GM06990 (cell line): ENCODE data around the gene FAT1.

Experiments used
- DNase-seq: peaks from one replicate; pipeline ENCODE4 v3.0.0-alpha.2; 2011; ENCODE audit not compliant: insufficient read length; ENCODE audit errors: extremely low read depth
- H3K27me3 ChIP-seq: replicated peaks from 2 replicates; pipeline ENCODE4 v1.6.0; 2011; ENCODE audit warnings: low read length; ENCODE audit not compliant: control insufficient read depth, insufficient read depth
- H3K36me3 ChIP-seq: 2 replicates; pipeline ENCODE4 v1.5.1; 2011; ENCODE audit warnings: low read length; ENCODE audit not compliant: control insufficient read depth, insufficient read depth
- H3K4me3 ChIP-seq: replicated peaks from 2 replicates; pipeline ENCODE4 v1.5.1; 2011; ENCODE audit warnings: low read depth, mild to moderate bottlenecking, control low read depth, low read length
- TF ChIP-seq, protein P1 (sequence below): IDR thresholded peaks from 2 replicates; pipeline ENCODE4 v1.5.1; 2011; ENCODE audit warnings: low read length, control low read depth, mild to moderate bottlenecking, inconsistent platforms; ENCODE audit not compliant: insufficient read depth, poor library complexity, severe bottlenecking

Gene FAT1

DNA sequence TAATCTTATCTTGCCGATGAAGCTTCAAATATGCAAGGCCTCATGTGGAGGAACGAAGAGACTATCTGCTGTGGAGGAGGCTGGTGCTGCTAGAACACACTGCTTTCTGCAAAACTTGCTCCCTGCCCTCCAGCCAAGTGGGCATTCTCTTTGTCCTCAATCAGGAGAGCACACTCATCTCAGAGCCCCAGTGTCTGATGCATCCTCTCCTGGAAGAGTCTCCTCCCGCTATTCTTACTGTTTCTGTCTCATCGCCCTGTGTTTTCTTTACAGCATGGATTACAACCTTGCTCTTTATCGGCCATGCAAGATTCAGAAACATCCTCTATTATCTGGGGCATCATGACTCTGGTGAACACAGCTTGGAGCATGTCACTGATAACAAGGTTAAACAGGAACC is 100.1 kb downstream of the FAT1 start:
- H3K36me3 ChIP-seq: no peaks in the 10 kb centered on the region
- no peaks in the 10 kb centered on the region for H3K27me3 ChIP-seq
- TF ChIP-seq, protein P1, sequence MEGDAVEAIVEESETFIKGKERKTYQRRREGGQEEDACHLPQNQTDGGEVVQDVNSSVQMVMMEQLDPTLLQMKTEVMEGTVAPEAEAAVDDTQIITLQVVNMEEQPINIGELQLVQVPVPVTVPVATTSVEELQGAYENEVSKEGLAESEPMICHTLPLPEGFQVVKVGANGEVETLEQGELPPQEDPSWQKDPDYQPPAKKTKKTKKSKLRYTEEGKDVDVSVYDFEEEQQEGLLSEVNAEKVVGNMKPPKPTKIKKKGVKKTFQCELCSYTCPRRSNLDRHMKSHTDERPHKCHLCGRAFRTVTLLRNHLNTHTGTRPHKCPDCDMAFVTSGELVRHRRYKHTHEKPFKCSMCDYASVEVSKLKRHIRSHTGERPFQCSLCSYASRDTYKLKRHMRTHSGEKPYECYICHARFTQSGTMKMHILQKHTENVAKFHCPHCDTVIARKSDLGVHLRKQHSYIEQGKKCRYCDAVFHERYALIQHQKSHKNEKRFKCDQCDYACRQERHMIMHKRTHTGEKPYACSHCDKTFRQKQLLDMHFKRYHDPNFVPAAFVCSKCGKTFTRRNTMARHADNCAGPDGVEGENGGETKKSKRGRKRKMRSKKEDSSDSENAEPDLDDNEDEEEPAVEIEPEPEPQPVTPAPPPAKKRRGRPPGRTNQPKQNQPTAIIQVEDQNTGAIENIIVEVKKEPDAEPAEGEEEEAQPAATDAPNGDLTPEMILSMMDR: no peak
- no peak for DNase-seq
- H3K4me3 ChIP-seq: no peak overlapping the region

DNA sequence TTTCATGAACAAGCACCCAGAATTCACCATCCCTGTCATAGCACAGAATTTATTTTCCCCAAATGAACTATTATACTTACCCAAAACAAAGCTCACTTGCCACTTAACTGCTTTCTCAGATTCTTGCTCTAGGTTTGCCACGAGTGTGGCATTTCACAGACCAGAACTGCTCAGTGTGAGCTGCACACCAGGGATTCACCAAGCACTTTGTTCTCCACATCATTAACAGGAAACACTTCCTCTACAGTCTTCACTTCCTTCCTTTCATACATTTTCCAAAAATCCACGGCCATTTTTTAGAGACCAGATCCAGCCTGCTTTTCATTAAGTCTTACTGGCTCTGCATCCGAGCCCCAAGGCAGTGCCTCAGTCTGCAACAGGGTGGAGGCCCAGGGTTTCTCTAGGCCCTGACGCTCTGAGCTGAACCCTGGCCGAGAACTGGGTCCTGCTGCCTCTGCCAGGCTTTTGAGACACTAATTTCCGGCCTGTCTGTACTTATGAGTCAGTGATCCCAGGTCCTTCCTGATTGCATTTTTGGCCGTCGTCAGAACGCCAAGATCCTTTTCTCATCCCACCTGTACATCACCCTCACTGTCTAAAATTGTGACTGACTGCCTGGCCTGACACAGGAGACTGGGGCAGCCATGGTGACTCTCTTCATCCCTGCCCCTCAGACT is 100.7 kb downstream of the FAT1 start:
- Histone ChIP-seq H3K27me3 (no peaks in the 10 kb centered on the region), H3K36me3 (no peaks in the 10 kb centered on the region), H3K4me3 (no peak overlapping the region)
- DNase-seq: no peak
- TF ChIP-seq, protein P1: no peak

DNA sequence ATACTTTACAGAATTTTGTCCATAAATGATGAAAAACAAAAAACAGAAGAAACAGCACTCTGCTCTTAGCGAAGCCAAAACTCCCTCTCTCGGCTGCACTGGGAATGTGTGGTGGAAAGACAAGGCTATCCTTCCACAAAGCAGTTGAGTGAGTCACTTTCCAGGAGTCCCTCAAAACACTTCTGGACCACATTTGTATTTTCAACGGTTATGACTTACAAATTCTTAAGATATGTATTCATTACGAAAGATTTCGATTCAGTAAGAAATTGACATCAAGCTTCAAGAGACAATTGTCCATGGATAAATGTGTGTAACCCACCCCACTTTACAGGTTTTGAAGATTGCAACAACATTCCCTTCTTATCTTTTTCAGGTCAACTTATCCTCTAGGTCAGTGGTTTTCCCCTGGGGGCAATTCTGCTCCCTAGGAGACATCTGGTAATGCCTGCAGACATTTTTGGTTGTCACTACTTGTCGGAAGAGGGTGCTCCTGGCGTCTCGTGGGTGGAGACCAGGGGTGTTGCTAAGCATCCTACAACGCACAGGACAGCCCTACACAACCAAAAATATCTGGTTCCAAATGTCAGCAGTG is 101.6 kb downstream of the FAT1 start:
- H3K36me3 ChIP-seq: no peaks in the 10 kb centered on the region
- no peak overlapping the region for H3K4me3 ChIP-seq
- TF ChIP-seq, protein P1: no peak
- no peak for DNase-seq
- no peaks in the 10 kb centered on the region for H3K27me3 ChIP-seq

DNA sequence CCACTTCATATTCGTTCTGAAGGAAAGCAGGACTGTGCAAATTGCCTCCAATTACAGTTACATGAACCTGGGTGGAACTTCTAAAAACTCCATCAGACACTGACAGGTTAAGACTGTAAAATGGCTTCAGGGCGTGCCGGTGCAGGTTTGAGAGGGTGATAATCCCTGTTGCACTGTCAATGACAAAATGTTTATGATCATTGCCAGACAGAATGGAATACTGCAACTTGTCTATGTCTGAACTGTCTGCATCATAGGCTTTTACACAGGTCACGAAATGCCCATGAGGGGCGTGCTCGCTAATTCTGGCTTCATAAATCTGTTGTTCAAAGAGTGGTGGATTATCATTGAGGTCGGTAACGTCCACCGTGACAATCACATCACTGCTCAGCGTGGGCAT is 104.6 kb downstream of the FAT1 start:
- Histone ChIP-seq H3K27me3 (no peaks in the 10 kb centered on the region), H3K4me3 (no peak overlapping the region), H3K36me3 (no peaks in the 10 kb centered on the region)
- TF ChIP-seq, protein P1: no peak
- DNase-seq: no peak

DNA sequence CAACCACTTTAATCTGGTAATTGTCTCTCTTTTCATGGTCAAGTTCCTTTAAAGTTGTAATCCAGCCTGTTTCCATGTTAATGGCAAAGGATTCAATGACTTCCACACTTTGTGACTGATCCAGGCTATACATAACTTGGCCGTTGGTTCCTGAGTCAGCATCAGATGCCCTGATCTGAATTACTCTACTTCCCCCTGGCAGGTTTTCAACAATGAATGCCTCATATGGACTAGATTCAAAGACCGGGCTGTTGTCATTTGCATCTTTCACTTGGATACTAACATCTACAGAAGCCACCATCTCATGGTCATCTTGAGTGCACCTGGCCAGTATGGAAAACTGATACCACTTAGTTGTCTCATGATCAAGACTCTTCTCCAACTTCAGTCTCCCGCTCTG is 105.7 kb downstream of the FAT1 start:
- no peaks in the 10 kb centered on the region for H3K27me3 ChIP-seq
- no peak overlapping the region for H3K4me3 ChIP-seq
- no peaks in the 10 kb centered on the region for H3K36me3 ChIP-seq
- TF ChIP-seq, protein P1: no peak
- DNase-seq: no peak

DNA sequence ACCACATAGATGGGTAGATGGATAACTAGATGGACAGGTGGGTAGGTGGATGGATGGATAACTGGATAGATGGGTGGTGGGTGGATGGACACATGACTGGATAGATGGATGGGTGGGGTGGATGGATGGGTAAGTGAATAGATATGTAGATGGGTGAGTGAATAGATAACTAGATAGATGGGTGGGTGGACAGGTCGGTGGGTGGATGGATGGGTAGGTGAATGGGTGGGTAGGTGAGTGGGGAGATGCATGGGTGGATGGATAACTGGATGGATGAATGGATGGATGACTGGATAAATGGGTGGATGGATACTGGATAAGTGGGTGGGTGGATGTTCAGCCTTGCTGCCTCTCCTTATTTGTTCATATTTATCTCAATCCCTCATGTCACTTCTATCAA is 116.2 kb downstream of the FAT1 start:
- TF ChIP-seq, protein P1: no peak
- Histone ChIP-seq H3K27me3 (no peaks in the 10 kb centered on the region), H3K36me3 (no peaks in the 10 kb centered on the region), H3K4me3 (no peak overlapping the region)
- no peak for DNase-seq
